Measurements from ENCODE around the gene SV2C.
"Not testable (repeated sequence)": the region's sequence is repeated elsewhere in the genome, so short reads cannot be mapped to it uniquely, and the experiment has no call there.

SV2C gene

DNA sequence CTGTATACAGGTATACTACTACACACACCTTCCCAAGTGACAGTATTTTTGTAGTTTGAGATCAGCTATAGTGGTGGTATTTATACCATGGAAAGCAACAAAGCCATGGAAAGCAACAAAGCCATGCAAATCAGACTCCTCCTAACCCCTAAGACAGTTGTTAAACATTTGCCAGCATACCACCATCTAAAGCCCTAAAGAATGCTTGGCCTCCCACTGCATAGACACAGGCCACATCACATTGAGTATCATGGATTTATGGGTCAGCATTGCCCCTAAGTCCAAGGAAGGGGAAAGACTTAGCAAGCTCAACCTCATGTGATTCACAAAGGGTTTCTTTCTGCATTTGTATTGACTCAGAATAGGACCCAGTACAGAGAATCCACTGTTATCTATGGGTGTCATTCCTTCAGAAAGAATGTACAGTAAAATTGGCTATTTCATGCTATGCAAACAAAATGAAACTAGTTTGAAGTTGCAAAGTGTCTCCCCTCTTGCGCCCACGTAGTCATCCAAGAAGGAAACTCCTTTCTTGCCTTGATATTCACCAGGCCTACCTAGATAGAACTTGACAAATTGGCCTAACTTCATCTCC lies 249.5 kb downstream of the SV2C start:
- H3K4me3 ChIP-seq (ENCODE audit: control insufficient read depth in 1 of 7, extremely low read depth in 1 of 7, insufficient read depth in 4 of 7, low read depth in 2 of 7, low read length in 6 of 7), result peak overlapping the region in 1 of 7 experiments; percentile 2
- POLR2A ChIA-PET, result interaction anchor here (1.8 to 1.9 kb wide), 2 partner anchors 13 to 70 kb away, joined by 6 to 9 read pairs; partner anchors contain the start of gene IQGAP2
- no peaks in the 10 kb centered on the region for H3K9me3 ChIP-seq (ENCODE audit: control extremely low read depth in 1 of 5, control insufficient read depth in 4 of 5, insufficient read depth in 2 of 5, low read depth in 1 of 5, low read length in 4 of 5)
- WGBS (ENCODE audit: insufficient coverage), result 72% methylated on average over 2 of the region's 2 CpGs
- H3K27me3 ChIP-seq (replicated peaks in 2 of 5; ENCODE audit: control insufficient read depth in 4 of 5, insufficient read depth in 5 of 5, low read length in 4 of 5), result no peaks in the 10 kb centered on the region
- peaks cover 32 to 76% (median 63%) of the 10 kb centered on the region in 4 experiments for H3K4me1 ChIP-seq (ENCODE audit: control extremely low read depth in 1 of 4, control insufficient read depth in 4 of 4, insufficient read depth in 4 of 4, low read length in 3 of 4)
- H3K36me3 ChIP-seq (ENCODE audit: control insufficient read depth in 4 of 4, insufficient read depth in 4 of 4, low read length in 3 of 4), result no peaks in the 10 kb centered on the region
- CTCF ChIA-PET, result interaction anchor here (0.7 to 5.1 kb wide), 13 partner anchors 9 to 250 kb away, joined by 3 to 37 read pairs (median 6); partner anchors contain the start of gene IQGAP2
- H3K27ac ChIP-seq (ENCODE audit: insufficient read depth in 1 of 2, low read depth in 1 of 2, low read length in 2 of 2, poor library complexity in 1 of 2, severe bottlenecking in 2 of 2), result no peak overlapping the region
- DNase-seq, result peak in 2 of 3 donors; percentile 43 to 62

GRCh38 chr5:76333571-76333970 lies 250.4 kb downstream of the SV2C start:
- Histone ChIP-seq H3K27ac (ENCODE audit: insufficient read depth in 1 of 2, low read depth in 1 of 2, low read length in 2 of 2, poor library complexity in 1 of 2, severe bottlenecking in 2 of 2) (no peak overlapping the region), H3K36me3 (ENCODE audit: control insufficient read depth in 4 of 4, insufficient read depth in 4 of 4, low read length in 3 of 4) (no peaks in the 10 kb centered on the region), H3K4me1 (ENCODE audit: control extremely low read depth in 1 of 4, control insufficient read depth in 4 of 4, insufficient read depth in 4 of 4, low read length in 3 of 4) (peaks cover 32 to 77% (median 65%) of the 10 kb centered on the region in 4 experiments), H3K4me3 (ENCODE audit: control insufficient read depth in 1 of 7, extremely low read depth in 1 of 7, insufficient read depth in 4 of 7, low read depth in 2 of 7, low read length in 6 of 7) (peak overlapping the region in 1 of 7 experiments; percentile 20), H3K9me3 (ENCODE audit: control extremely low read depth in 1 of 5, control insufficient read depth in 4 of 5, insufficient read depth in 2 of 5, low read depth in 1 of 5, low read length in 4 of 5) (no peaks in the 10 kb centered on the region), H3K27me3 (replicated peaks in 2 of 5; ENCODE audit: control insufficient read depth in 4 of 5, insufficient read depth in 5 of 5, low read length in 4 of 5) (no peaks in the 10 kb centered on the region)
- CTCF ChIA-PET, result interaction anchor here (2.4 to 5.1 kb wide), 3 partner anchors 10 to 69 kb away, joined by 13 to 37 read pairs (median 14); partner anchors contain the start of gene IQGAP2
- POLR2A ChIA-PET, result no interaction called here
- no peak for DNase-seq
- 57% methylated on average over 2 of the region's 4 CpGs for WGBS (ENCODE audit: insufficient coverage)

DNA sequence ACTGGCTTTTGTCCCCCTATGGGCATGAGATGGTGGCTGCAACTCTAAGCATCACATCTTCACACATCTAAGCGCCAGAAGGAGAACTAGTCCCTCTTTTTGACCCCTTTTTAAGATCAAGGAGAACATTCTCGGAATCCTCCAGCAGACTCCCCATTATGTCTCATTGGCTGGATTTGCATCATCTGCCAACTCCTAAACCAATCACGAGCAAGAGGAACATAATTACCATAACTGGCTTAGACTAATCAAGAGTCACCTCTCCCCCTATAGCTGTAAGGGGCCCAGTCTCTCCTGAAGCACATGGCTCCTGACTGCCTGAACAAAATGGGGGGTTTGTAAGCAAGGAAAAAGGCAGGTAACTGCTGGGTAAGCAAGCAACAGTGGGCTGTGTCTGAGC lies 251.4 kb downstream of the SV2C start:
- no peaks in the 10 kb centered on the region for H3K36me3 ChIP-seq (ENCODE audit: control insufficient read depth in 4 of 4, insufficient read depth in 4 of 4, low read length in 3 of 4)
- POLR2A ChIA-PET, result interaction anchor here (1.0 kb wide), 1 partner anchor 210 kb away, joined by 3 read pairs; no protein-coding TSS in a partner anchor
- H3K4me1 ChIP-seq (ENCODE audit: control extremely low read depth in 1 of 4, control insufficient read depth in 4 of 4, insufficient read depth in 4 of 4, low read length in 3 of 4), result peaks cover 29 to 71% (median 61%) of the 10 kb centered on the region in 4 experiments
- DNase-seq, result no peak
- no peaks in the 10 kb centered on the region for H3K9me3 ChIP-seq (ENCODE audit: control extremely low read depth in 1 of 5, control insufficient read depth in 4 of 5, insufficient read depth in 2 of 5, low read depth in 1 of 5, low read length in 4 of 5)
- no peaks in the 10 kb centered on the region for H3K27me3 ChIP-seq (replicated peaks in 2 of 5; ENCODE audit: control insufficient read depth in 4 of 5, insufficient read depth in 5 of 5, low read length in 4 of 5)
- CTCF ChIA-PET, result interaction anchor here (0.9 to 5.1 kb wide), 6 partner anchors 8 to 248 kb away, joined by 3 to 37 read pairs (median 4); no protein-coding TSS in a partner anchor
- H3K4me3 ChIP-seq (ENCODE audit: control insufficient read depth in 1 of 7, extremely low read depth in 1 of 7, insufficient read depth in 4 of 7, low read depth in 2 of 7, low read length in 6 of 7), result no peak overlapping the region
- WGBS (ENCODE audit: insufficient coverage), result 96% methylated on average over 3 of the region's 3 CpGs
- H3K27ac ChIP-seq (ENCODE audit: insufficient read depth in 1 of 2, low read depth in 1 of 2, low read length in 2 of 2, poor library complexity in 1 of 2, severe bottlenecking in 2 of 2), result no peak overlapping the region

- not testable (repeated sequence) for H3K9me3 ChIP-seq (ENCODE audit: control extremely low read depth in 1 of 5, control insufficient read depth in 4 of 5, insufficient read depth in 2 of 5, low read depth in 1 of 5, low read length in 4 of 5); H3K27ac ChIP-seq (ENCODE audit: insufficient read depth in 1 of 2, low read depth in 1 of 2, low read length in 2 of 2, poor library complexity in 1 of 2, severe bottlenecking in 2 of 2); H3K36me3 ChIP-seq (ENCODE audit: control insufficient read depth in 4 of 4, insufficient read depth in 4 of 4, low read length in 3 of 4); H3K4me3 ChIP-seq (ENCODE audit: control insufficient read depth in 1 of 7, extremely low read depth in 1 of 7, insufficient read depth in 4 of 7, low read depth in 2 of 7, low read length in 6 of 7); H3K27me3 ChIP-seq (replicated peaks in 2 of 5; ENCODE audit: control insufficient read depth in 4 of 5, insufficient read depth in 5 of 5, low read length in 4 of 5); DNase-seq
- CTCF ChIA-PET, result interaction anchor here (0.9 to 5.1 kb wide), 5 partner anchors 8 to 247 kb away, joined by 3 to 37 read pairs (median 5); no protein-coding TSS in a partner anchor
- POLR2A ChIA-PET, result interaction anchor here (1.0 kb wide), 1 partner anchor 209 kb away, joined by 3 read pairs; no protein-coding TSS in a partner anchor
- no CpG with 5 or more reads among the region's 5 CpGs for WGBS (ENCODE audit: insufficient coverage)
- H3K4me1 ChIP-seq (ENCODE audit: control extremely low read depth in 1 of 4, control insufficient read depth in 4 of 4, insufficient read depth in 4 of 4, low read length in 3 of 4), result peaks cover 23 to 63% (median 54%) of the 10 kb centered on the region in 4 experiments
Observed at GRCh38 chr5:76335451-76335850, 252.3 kb downstream of the SV2C start.

- CTCF ChIA-PET; DNase-seq; H3K27me3 ChIP-seq (replicated peaks in 2 of 5; ENCODE audit: control insufficient read depth in 4 of 5, insufficient read depth in 5 of 5, low read length in 4 of 5); H3K27ac ChIP-seq (ENCODE audit: insufficient read depth in 1 of 2, low read depth in 1 of 2, low read length in 2 of 2, poor library complexity in 1 of 2, severe bottlenecking in 2 of 2); H3K36me3 ChIP-seq (ENCODE audit: control insufficient read depth in 4 of 4, insufficient read depth in 4 of 4, low read length in 3 of 4); H3K4me3 ChIP-seq (ENCODE audit: control insufficient read depth in 1 of 7, extremely low read depth in 1 of 7, insufficient read depth in 4 of 7, low read depth in 2 of 7, low read length in 6 of 7); H3K9me3 ChIP-seq (ENCODE audit: control extremely low read depth in 1 of 5, control insufficient read depth in 4 of 5, insufficient read depth in 2 of 5, low read depth in 1 of 5, low read length in 4 of 5); POLR2A ChIA-PET: not testable (repeated sequence)
- H3K4me1 ChIP-seq (ENCODE audit: control extremely low read depth in 1 of 4, control insufficient read depth in 4 of 4, insufficient read depth in 4 of 4, low read length in 3 of 4), result peaks cover 23 to 57% (median 48%) of the 10 kb centered on the region in 4 experiments
- WGBS (ENCODE audit: insufficient coverage), result 98% methylated on average over 23 of the region's 33 CpGs
Observed at GRCh38 chr5:76336253-76336809, 253.1 kb downstream of the SV2C start.

GRCh38 chr5:76337953-76338451 lies 254.8 kb downstream of the SV2C start:
- Histone ChIP-seq H3K4me3 (ENCODE audit: control insufficient read depth in 1 of 7, extremely low read depth in 1 of 7, insufficient read depth in 4 of 7, low read depth in 2 of 7, low read length in 6 of 7) (no peak overlapping the region), H3K4me1 (ENCODE audit: control extremely low read depth in 1 of 4, control insufficient read depth in 4 of 4, insufficient read depth in 4 of 4, low read length in 3 of 4) (peaks cover 16 to 52% (median 43%) of the 10 kb centered on the region in 4 experiments), H3K27me3 (replicated peaks in 2 of 5; ENCODE audit: control insufficient read depth in 4 of 5, insufficient read depth in 5 of 5, low read length in 4 of 5) (no peaks in the 10 kb centered on the region), H3K27ac (ENCODE audit: insufficient read depth in 1 of 2, low read depth in 1 of 2, low read length in 2 of 2, poor library complexity in 1 of 2, severe bottlenecking in 2 of 2) (no peak overlapping the region), H3K36me3 (ENCODE audit: control insufficient read depth in 4 of 4, insufficient read depth in 4 of 4, low read length in 3 of 4) (no peaks in the 10 kb centered on the region), H3K9me3 (ENCODE audit: control extremely low read depth in 1 of 5, control insufficient read depth in 4 of 5, insufficient read depth in 2 of 5, low read depth in 1 of 5, low read length in 4 of 5) (no peaks in the 10 kb centered on the region)
- WGBS (ENCODE audit: insufficient coverage), result 0% methylated on average over 1 of the region's 1 CpG
- DNase-seq, result peak; percentile 74 to 82 (median 81)
- ChIA-PET CTCF (interaction anchor here (0.6 to 1.8 kb wide), 6 partner anchors 14 to 226 kb away, joined by 3 to 7 read pairs (median 3); no protein-coding TSS in a partner anchor), POLR2A (interaction anchor here (0.7 kb wide), 1 partner anchor 761 kb away, joined by 3 read pairs; no protein-coding TSS in a partner anchor)

- POLR2A ChIA-PET, result no interaction called here
- H3K36me3 ChIP-seq (ENCODE audit: control insufficient read depth in 4 of 4, insufficient read depth in 4 of 4, low read length in 3 of 4), result no peaks in the 10 kb centered on the region
- H3K9me3 ChIP-seq (ENCODE audit: control extremely low read depth in 1 of 5, control insufficient read depth in 4 of 5, insufficient read depth in 2 of 5, low read depth in 1 of 5, low read length in 4 of 5), result no peaks in the 10 kb centered on the region
- H3K4me3 ChIP-seq (ENCODE audit: control insufficient read depth in 1 of 7, extremely low read depth in 1 of 7, insufficient read depth in 4 of 7, low read depth in 2 of 7, low read length in 6 of 7), result no peak overlapping the region
- H3K27me3 ChIP-seq (replicated peaks in 2 of 5; ENCODE audit: control insufficient read depth in 4 of 5, insufficient read depth in 5 of 5, low read length in 4 of 5), result no peaks in the 10 kb centered on the region
- no peak overlapping the region for H3K27ac ChIP-seq (ENCODE audit: insufficient read depth in 1 of 2, low read depth in 1 of 2, low read length in 2 of 2, poor library complexity in 1 of 2, severe bottlenecking in 2 of 2)
- 92% methylated on average over 2 of the region's 3 CpGs for WGBS (ENCODE audit: insufficient coverage)
- H3K4me1 ChIP-seq (ENCODE audit: control extremely low read depth in 1 of 4, control insufficient read depth in 4 of 4, insufficient read depth in 4 of 4, low read length in 3 of 4), result peaks cover 10 to 36% (median 27%) of the 10 kb centered on the region in 4 experiments
- DNase-seq, result no peak
- CTCF ChIA-PET, result no interaction called here
Observed at GRCh38 chr5:76339919-76340318, 256.7 kb downstream of the SV2C start.

Measured in common myeloid progenitor, CD34-positive (primary cell).